LNCAP (cell line): ENCODE data around the gene KCTD19.

Source experiments
- TF ChIP-seq, protein P1 (sequence below): fragments of 450-650 bp; IDR thresholded peaks from 2 replicates; pipeline ENCODE4 v1.5.1; 2017; ENCODE audit warnings: mild to moderate bottlenecking

The KCTD19 gene

DNA sequence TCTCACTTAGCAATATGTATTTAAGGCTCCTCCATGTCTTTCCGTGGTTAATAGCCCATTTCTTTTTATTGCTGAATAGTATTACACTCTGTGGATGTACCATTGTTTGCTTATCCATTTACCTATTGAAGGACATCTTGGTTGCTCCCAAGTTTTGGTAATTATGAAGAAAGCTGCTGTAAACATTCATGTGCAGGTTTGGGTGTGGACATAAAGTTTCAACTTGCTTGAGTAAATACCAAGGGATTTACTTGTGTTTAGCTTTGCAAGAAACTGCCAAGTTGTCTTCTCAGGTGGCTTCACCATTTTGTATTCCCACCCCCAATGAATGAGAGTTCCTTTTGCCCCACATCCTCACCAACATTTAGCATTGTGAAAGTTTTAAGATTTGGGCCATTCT lies 9.6 kb upstream of the KCTD19 start:
- TF ChIP-seq, protein P1, sequence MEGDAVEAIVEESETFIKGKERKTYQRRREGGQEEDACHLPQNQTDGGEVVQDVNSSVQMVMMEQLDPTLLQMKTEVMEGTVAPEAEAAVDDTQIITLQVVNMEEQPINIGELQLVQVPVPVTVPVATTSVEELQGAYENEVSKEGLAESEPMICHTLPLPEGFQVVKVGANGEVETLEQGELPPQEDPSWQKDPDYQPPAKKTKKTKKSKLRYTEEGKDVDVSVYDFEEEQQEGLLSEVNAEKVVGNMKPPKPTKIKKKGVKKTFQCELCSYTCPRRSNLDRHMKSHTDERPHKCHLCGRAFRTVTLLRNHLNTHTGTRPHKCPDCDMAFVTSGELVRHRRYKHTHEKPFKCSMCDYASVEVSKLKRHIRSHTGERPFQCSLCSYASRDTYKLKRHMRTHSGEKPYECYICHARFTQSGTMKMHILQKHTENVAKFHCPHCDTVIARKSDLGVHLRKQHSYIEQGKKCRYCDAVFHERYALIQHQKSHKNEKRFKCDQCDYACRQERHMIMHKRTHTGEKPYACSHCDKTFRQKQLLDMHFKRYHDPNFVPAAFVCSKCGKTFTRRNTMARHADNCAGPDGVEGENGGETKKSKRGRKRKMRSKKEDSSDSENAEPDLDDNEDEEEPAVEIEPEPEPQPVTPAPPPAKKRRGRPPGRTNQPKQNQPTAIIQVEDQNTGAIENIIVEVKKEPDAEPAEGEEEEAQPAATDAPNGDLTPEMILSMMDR: no peak

DNA sequence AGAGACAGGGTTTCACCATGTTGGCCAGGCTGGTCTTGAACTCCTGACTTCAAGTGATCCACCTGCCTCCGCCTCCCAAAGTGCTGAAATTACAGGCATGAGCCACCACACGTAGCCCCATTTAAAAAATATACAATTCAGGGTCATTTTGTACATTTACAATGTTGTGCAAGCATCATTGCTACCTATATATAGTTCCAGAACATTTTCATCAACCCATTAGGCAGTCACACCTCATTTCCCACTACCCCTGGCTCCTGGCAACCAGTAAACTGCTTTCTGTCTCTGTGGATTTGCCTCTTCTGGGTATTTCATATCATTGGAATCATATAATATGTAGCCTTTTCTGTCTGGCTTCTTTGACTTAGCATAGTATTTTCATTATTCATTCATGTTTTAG lies 6.8 kb upstream of the KCTD19 start:
- TF ChIP-seq, protein P1: no peak

DNA sequence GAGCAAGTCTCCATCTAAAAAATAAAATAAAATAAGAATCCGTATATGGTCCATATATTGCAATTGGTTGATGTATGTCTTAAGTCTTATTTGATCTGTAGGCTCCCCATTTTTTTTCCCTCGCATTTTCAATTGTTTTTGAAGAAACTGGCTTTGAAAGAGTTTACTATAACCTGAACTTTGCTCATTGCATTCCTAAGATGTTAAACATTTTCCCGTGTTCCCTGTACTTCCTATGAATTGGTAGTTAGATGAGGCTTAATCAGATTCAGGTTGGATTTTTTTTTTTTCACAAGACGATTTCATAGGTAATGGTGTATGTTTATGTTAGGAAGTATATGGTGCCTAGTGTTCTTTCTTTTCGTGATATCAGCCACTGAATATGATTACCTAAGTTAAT lies 3.4 kb upstream of the KCTD19 start:
- TF ChIP-seq, protein P1: no peak

DNA sequence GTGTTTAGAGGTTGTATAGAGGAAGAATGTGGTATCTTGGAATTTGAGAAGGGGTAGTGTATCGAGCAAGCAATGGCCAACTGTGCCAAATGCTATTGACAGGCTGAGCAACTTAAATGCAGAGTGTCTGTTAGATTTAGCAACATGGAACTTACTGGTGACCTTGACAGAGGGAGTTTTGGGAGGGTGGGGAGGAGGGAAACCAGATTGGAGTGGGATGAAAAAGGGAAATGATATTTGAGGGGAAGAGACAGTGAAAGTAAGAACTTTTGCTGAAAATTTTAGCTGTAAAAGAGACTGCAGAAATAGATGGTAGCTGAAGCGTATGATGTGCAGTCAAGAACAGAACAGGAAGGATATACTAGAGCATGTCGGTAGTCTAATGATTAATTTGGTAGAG lies 1.2 kb upstream of the KCTD19 start:
- TF ChIP-seq, protein P1: no peak

DNA sequence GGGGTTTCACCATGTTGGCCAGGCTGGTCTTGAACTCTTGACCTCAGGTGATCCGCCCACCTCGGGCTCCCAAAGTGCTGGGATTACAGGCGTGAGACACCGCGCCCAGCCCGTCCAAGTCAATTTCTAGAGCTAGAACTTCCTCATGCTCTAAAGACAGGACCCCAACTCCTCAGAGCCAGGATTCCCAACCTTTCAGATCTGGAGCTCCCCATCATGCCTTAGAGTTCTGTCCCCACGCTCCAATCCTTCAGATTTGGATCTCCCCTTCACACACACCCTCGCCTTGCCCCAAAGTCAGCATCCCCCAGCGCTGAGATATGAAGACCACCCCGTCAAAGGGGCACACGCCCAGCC lies 448 bp downstream of the KCTD19 start:
- TF ChIP-seq, protein P1: no peak

DNA sequence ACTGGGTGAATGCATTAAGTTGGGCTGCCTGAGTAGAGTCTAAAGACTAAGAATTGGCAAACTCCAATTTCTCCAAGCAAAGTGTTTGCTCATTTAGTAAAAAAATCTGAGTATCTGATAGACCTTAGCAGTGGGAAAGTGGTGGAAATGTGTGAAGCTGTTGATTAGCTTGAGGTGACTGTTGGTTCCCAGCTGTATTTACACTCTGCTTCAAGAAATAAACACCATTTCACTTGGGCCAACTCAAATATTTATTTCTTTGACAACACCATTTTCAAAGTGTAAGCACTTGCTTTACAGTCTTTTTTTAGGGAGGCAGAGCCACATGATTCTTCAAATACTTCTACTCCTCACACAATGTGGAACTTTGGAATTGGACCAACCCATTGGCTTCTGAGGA lies 8.7 kb downstream of the KCTD19 start:
- TF ChIP-seq, protein P1: no peak

DNA sequence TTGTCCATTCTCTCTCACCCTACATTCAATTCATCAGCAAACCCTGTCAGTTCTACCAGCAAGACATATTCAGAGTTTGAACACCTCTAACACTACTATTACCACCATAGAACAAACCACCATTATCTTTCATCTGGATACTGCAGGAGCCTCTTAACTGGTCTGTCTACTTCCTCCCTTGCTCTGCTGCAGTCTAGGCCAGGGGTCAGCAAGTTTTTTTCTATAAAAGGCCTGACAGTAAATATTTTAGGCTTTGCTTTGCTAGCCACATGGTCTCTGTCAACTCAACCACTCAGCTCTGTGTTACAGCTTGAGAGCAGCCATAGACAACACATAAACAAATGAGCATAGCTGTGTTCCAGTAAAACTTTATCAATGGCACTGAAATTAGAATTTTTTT lies 13.8 kb downstream of the KCTD19 start:
- TF ChIP-seq, protein P1: no peak
